Adrenal gland (tissue), 5 donors: Measurements from ENCODE around the gene RBM44.

ENCODE experiments used
- POLR2A ChIP-seq, 2 donors: fragments of 450-650 bp; IDR thresholded peaks; one replicate each; pipeline ENCODE4 v1.6.1; 2017; ENCODE audit warnings: antibody characterized with exemption in 2 of 2, mild to moderate bottlenecking in 2 of 2, moderate library complexity in 1 of 2
- TF ChIP-seq, protein P1 (sequence below), 6 experiments: fragments of 450-650 bp in 4 of 6; fragments of 200-600 bp in 2 of 6; sonication (generic) in 1 of 6; IDR thresholded peaks; 1 replicate in 5 of 6; 2 replicates in 1 of 6; pipeline versions ENCODE4 v1.5.1 to v1.8.0; 2016 to 2021; ENCODE audit warnings: antibody characterized with exemption in 6 of 6, mild to moderate bottlenecking in 2 of 6, moderate library complexity in 1 of 6
- donor health status: DM: no; HTN: no; CAD: no.

DNA sequence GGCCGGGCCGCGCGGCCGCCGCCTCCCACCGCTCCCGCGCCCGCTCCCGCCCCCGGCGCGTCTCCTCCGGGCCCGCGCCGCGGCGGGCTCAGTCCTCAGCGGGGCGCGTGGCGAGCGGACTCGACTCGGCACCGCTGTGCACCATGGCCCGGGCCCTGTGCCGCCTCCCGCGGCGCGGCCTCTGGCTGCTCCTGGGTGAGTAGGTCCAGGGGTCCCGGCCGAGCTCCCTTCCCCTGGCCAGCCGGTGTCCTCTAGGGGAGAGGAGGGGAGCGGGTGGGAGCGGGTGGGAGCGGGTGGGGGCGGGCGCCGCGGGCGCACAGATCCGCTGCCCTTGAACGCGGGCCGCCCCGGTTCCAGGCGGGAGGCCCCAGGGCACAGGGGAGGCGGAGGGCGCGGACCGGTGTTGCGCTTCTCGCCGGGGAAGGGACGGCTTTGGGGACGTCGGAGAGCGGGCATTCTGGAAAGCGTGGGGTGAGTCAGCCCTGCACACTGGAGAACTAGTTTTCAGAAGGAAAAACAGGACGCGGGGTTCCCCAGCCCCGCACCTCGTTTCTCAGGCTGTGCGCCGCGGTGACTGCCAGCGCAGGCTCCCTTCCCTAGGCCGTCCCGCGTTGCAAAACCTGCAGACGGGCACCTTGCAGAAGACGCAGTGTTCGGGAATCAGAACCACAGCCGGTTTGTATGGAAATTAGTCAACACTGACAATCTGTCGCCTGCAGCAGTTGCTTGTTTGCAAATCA, 61.1 kb downstream of the RBM44 start, which contains the start of gene RAMP1:
- no peak for TF ChIP-seq POLR2A (IDR thresholded peaks at IDR 0.05)
- TF ChIP-seq, protein P1, sequence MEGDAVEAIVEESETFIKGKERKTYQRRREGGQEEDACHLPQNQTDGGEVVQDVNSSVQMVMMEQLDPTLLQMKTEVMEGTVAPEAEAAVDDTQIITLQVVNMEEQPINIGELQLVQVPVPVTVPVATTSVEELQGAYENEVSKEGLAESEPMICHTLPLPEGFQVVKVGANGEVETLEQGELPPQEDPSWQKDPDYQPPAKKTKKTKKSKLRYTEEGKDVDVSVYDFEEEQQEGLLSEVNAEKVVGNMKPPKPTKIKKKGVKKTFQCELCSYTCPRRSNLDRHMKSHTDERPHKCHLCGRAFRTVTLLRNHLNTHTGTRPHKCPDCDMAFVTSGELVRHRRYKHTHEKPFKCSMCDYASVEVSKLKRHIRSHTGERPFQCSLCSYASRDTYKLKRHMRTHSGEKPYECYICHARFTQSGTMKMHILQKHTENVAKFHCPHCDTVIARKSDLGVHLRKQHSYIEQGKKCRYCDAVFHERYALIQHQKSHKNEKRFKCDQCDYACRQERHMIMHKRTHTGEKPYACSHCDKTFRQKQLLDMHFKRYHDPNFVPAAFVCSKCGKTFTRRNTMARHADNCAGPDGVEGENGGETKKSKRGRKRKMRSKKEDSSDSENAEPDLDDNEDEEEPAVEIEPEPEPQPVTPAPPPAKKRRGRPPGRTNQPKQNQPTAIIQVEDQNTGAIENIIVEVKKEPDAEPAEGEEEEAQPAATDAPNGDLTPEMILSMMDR (IDR thresholded peaks at IDR 0.05), result no peak
